Tongue (tissue), 2 donors: ENCODE data around the gene UNC93B1. TPM values are rescaled to one million over a fixed set of nuclear protein-coding genes. Genes with fewer than 3 reads are reported as not detected.

ENCODE experiments used
- small RNA-seq: library from RNA; depleted of rRNA; stranded (forward); fragments of <200 nt; gene quantifications from one replicate; pipeline ENCODE3, GENCODE V24; 2014; ENCODE audit warnings: low replicate concordance
- total RNA-seq: library from RNA; depleted of rRNA; stranded (reverse); fragments of >200 nt; gene quantifications from one replicate; pipeline ENCODE4 v1.2.3, GENCODE V29; 2014

UNC93B1 gene
- total RNA-seq, 1 donor from 2014 or later: 9.9 TPM

Small RNA genes within 50 kb of the gene (small RNA-seq; reads per million reads assigned to genes)
- gene MIR6753: not detected

Other genes with a start within 250 kb of the UNC93B1 start
- gene ALDH3B1, start 6.2 kb upstream of the UNC93B1 start, total RNA-seq: 3.8 TPM
- 83.0 TPM for gene NDUFS8, start 26.6 kb upstream of the UNC93B1 start, total RNA-seq
- 30.4 TPM for gene TCIRG1, start 34.9 kb upstream of the UNC93B1 start, total RNA-seq
- 19.0 TPM for gene CHKA, start 117.3 kb upstream of the UNC93B1 start, total RNA-seq
- gene KMT5B, start 209.2 kb upstream of the UNC93B1 start, total RNA-seq: 54.7 TPM